GM18511 (cell line): Measurements from ENCODE around the gene CHTF8.
A peak's percentile ranks its signal among the peaks of the same experiment; 100 is the strongest.
"Not testable (repeated sequence)": the region's sequence is repeated elsewhere in the genome, so short reads cannot be mapped to it uniquely, and the experiment has no call there.

ENCODE experiments used
- ATAC-seq: cut with Tn5 transposase; IDR thresholded peaks from one replicate; pipeline ENCODE4 v1.9.1; 2021; ENCODE audit warnings: mild to moderate bottlenecking, moderate library complexity; ENCODE audit not compliant: unreplicated experiment

Gene CHTF8

GRCh38 chr16:69139464-69139863 lies 7.1 kb upstream of the CHTF8 start:
- ATAC-seq: not testable (repeated sequence)

GRCh38 chr16:69138608-69139007 lies 6.2 kb upstream of the CHTF8 start:
- no peak for ATAC-seq

DNA sequence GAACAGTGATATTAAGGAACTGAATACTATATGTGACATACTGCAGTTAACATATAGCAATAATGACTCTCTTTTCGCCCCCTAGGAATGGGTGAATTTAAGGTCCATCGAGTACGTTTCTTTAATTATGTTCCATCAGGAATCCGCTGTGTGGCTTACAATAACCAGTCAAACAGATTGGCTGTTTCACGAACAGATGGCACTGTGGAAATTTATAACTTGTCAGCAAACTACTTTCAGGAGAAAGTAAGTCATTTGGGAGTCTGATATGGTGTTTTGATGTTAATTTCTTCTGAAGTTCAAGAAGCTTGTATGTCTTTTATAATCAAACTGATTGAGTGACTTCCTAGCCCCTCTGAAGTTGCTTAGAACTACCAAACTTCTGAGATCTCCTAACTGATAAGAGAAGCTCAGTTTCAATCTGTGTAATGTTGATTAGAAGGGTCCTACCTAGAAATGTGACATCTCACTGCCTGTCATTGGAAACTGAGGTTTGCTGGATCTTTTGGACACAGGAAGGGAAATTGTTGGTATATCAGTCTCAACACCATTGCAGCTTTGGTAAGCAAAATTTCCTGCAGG lies 1.1 kb upstream of the CHTF8 start:
- ATAC-seq: no peak

GRCh38 chr16:69131839-69132423 lies 457 bp downstream of the CHTF8 start:
- peak; percentile 48 for ATAC-seq

DNA sequence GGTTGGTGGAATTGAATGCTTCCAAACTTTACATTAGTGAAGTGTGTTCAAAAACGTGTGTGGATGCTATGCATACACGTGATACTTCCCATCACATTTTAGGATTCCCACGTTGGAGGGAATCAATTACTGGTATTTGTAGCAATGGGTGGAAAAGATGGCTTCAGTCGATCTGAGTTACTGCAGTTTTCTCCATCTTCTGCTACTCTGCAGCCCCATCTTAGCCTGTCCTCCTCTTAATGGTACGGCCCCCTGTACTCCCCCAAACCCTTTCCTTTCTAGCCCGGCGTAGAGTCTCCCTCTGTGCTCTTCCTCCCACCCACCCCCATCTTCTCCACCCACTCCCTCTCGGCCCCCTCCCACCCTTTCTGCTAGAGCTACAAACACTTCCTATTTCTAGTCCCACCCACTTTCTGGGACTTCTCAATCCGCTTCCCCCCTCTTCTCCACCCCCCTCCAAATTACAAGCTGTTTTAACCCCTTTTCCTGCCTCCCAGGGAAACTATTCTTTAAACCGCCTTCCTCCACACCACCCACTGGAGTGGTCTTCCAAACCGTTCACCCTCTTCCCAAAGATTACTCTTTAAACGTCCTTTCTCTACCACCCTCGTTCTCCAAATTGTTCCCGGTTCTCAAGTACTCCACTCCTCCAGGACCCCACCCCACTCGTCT lies 1.1 kb downstream of the CHTF8 start:
- no peak for ATAC-seq

GRCh38 chr16:69130461-69130860 lies 1.9 kb downstream of the CHTF8 start:
- ATAC-seq: no peak

GRCh38 chr16:69127966-69128510 lies 4.3 kb downstream of the CHTF8 start:
- no peak for ATAC-seq

GRCh38 chr16:69126801-69127200 lies 5.6 kb downstream of the CHTF8 start:
- not testable (repeated sequence) for ATAC-seq

DNA sequence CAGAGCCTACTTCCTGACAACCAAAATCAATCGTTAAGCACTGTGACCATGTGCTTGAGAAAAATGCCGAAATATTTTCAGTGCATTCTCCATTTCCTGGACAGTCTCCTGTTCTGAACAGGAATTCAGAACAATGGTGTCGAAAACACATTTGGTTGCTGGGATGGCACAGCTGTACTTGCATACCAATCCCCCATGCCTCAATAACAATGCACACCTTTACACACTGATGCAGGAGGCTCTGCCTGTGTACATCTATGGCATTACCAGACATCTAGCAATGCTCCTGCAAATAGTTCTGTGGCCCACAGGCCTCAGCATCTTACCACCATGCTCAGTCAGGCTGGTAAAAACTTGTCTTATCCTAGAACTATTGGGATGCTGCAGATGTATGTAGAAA lies 6.2 kb downstream of the CHTF8 start:
- ATAC-seq: no peak

GRCh38 chr16:69124961-69125360 lies 7.4 kb downstream of the CHTF8 start:
- ATAC-seq: not testable (repeated sequence)

GRCh38 chr16:69124406-69124805 lies 8.0 kb downstream of the CHTF8 start:
- not testable (repeated sequence) for ATAC-seq

GRCh38 chr16:69123910-69124309 lies 8.5 kb downstream of the CHTF8 start:
- ATAC-seq: no peak

- ATAC-seq: no peak
These were observed 12.2 kb downstream of the CHTF8 start for GRCh38 chr16:69120096-69120664.

GRCh38 chr16:69119536-69119935 lies 12.9 kb downstream of the CHTF8 start:
- no peak for ATAC-seq

GRCh38 chr16:69118994-69119393 lies 13.4 kb downstream of the CHTF8 start:
- no peak for ATAC-seq

DNA sequence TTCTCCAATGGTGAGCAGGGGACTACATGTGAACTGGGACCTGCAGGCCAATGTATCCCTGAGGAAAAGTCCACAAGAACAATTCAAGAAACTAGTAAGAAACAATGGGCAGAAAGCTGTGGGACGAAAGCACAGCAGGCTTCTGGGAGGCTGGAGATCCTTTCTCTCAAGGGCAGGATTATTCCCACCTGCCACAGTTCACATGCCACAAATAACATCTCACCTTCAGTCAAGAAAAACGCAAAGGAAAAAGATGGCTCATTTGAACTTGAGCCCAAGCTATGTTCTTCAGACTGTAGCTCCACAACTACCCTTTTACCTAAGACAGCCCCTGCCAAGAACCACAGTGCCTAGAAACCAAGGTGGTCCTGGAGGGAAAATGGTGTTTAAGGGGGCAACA lies 13.9 kb downstream of the CHTF8 start:
- no peak for ATAC-seq

GRCh38 chr16:69116906-69117305 lies 15.5 kb downstream of the CHTF8 start:
- ATAC-seq: no peak

GRCh38 chr16:69116256-69116875 lies 16.0 kb downstream of the CHTF8 start:
- no peak for ATAC-seq

DNA sequence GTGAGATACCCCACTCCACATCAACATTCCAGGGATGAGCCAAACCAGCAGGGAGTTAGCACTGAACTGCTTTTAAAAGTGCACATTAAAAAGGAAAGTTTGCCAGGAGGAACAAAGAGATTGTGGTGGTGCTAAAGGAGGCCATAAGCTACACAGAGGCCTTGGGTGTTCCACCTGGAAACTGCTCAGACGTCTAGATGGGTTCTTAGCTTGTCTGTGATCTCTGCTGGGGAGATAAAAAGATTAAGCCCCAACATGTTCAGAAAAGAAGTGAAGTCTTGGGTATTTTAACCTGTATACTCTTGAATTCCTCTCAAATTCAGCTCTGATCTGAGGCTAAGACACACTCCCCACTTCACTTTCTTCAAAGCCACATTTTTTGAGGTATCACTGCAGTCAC lies 16.6 kb downstream of the CHTF8 start:
- no peak for ATAC-seq

DNA sequence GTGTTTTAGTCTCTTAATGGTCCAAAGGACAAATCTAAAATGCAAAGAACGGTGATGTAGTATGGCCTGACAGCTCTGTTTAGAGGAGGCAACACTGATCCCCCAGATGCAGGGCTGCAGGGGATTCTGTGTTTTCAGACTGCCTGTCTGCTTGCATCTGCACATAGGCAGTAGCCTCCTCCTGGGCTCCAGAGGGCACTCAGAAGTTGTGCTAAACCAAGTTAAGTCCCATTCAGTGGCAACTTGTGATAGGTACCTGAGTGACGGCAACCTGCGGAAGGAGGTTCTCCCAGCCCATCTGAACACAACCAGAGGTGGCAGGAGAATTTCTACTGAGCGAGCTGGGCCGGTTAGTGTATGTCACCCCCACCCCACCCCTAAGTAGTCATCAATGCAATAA lies 17.0 kb downstream of the CHTF8 start:
- ATAC-seq: no peak

DNA sequence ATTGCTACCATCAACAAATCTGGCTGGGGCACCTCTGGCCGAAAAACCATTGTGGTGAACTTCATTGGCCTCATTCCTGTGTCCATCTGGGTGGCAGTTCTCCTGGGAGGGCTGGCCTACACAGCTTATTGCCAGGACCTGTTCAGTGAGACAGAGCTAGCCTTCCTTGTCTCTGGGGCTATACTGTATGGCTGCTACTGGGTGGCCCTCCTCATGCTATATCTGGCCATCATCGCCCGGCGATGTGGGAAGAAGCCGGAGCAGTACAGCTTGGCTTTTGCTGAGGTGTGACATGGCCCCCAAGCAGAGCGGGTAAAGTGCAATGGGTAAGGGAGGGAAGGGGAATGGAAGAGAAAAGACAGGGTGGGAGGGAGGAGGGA lies 17.4 kb downstream of the CHTF8 start:
- ATAC-seq: no peak
